Embryonic facial prominence (tissue), 1 donor: ENCODE data around the gene MCTP1.

Source experiments
- DNase-seq: peaks from one replicate; pipeline ENCODE4 v3.0.0-alpha.2; 2016; ENCODE audit errors: extremely low spot score

The MCTP1 gene

GRCh38 chr5:94769996-94770395 lies 514.9 kb downstream of the MCTP1 start:
- DNase-seq, result no peak

- DNase-seq, result no peak
Measured at GRCh38 chr5:94761786-94762185, 523.1 kb downstream of the MCTP1 start.

- no peak for DNase-seq
Measured at GRCh38 chr5:94761055-94761454, 523.8 kb downstream of the MCTP1 start.

GRCh38 chr5:94759961-94760360 lies 524.9 kb downstream of the MCTP1 start:
- DNase-seq, result no peak

GRCh38 chr5:94759022-94759421 lies 525.9 kb downstream of the MCTP1 start:
- DNase-seq, result no peak

- no peak for DNase-seq
Measured at GRCh38 chr5:94754824-94755223, 530.1 kb downstream of the MCTP1 start.

- no peak for DNase-seq
Measured at GRCh38 chr5:94751460-94751859, 533.4 kb downstream of the MCTP1 start.

GRCh38 chr5:94750681-94751080 lies 534.2 kb downstream of the MCTP1 start:
- no peak for DNase-seq

GRCh38 chr5:94749042-94749441 lies 535.9 kb downstream of the MCTP1 start:
- no peak for DNase-seq

GRCh38 chr5:94748212-94748611 lies 536.7 kb downstream of the MCTP1 start:
- DNase-seq, result no peak

- DNase-seq, result no peak
Measured at GRCh38 chr5:94747371-94747770, 537.5 kb downstream of the MCTP1 start.

GRCh38 chr5:94746731-94747124 lies 538.2 kb downstream of the MCTP1 start:
- DNase-seq, result no peak

- no peak for DNase-seq
Measured at GRCh38 chr5:94745786-94746730, 538.8 kb downstream of the MCTP1 start.

- DNase-seq, result no peak
Measured at GRCh38 chr5:94744906-94745305, 540.0 kb downstream of the MCTP1 start.

GRCh38 chr5:94742852-94743251 lies 542.0 kb downstream of the MCTP1 start:
- no peak for DNase-seq

GRCh38 chr5:94740286-94740685 lies 544.6 kb downstream of the MCTP1 start:
- DNase-seq, result no peak

- DNase-seq, result no peak
Measured at GRCh38 chr5:94736498-94736897, 548.4 kb downstream of the MCTP1 start.

- DNase-seq, result no peak
Measured at GRCh38 chr5:94731471-94731870, 553.4 kb downstream of the MCTP1 start.

GRCh38 chr5:94725142-94725541 lies 559.8 kb downstream of the MCTP1 start:
- no peak for DNase-seq

GRCh38 chr5:94715768-94716167 lies 569.1 kb downstream of the MCTP1 start:
- no peak for DNase-seq

GRCh38 chr5:94711785-94712184 lies 573.1 kb downstream of the MCTP1 start:
- DNase-seq, result no peak

GRCh38 chr5:94709277-94709676 lies 575.6 kb downstream of the MCTP1 start:
- no peak for DNase-seq

GRCh38 chr5:94707359-94707758 lies 577.5 kb downstream of the MCTP1 start:
- no peak for DNase-seq

GRCh38 chr5:94705427-94705826 lies 579.5 kb downstream of the MCTP1 start:
- no peak for DNase-seq
